K562 (cell line): ENCODE measurements around the gene NFIB. TPM values are rescaled to one million over a fixed set of nuclear protein-coding genes. Genes with fewer than 3 reads are reported as not detected.

Experiments used
- ATAC-seq: fragments of 200-7000 bp; cut with Tn5 transposase; 3 replicates; pipeline ENCODE4 v1.9.1; 2020; ENCODE audit warnings: moderate library complexity
- BruUV-seq: library from RNA; stranded (reverse); fragments of 400-500 nt; replicated peaks from 2 replicates; lab custom pipeline; 2021; lab: Mats Ljungman, UMichigan
- CTCF ChIA-PET: fragments of 300-600 bp; formaldehyde crosslinking; extraction: SDS; loops from one replicate; lab custom pipeline; 2021; ENCODE audit warnings: low intra/inter-chr PET ratio; lab: Yijun Ruan, JAX
- POLR2A ChIA-PET: fragments of 300-600, 350-650 bp; sonication (Branson Sonifier 250); formaldehyde crosslinking; extraction: SDS; loops from one replicate; lab custom pipeline; 2021; ENCODE audit warnings: antibody characterized with exemption, inconsistent platforms; lab: Yijun Ruan, JAX
- DNase-seq, 4 experiments: peaks; one replicate each; pipeline versions ENCODE4 v3.0.0 to v3.0.0-alpha.2; 2011 to 2018; ENCODE audit warnings: low spot score in 3 of 4, mixed read lengths in 3 of 4; ENCODE audit errors: extremely low read depth in 1 of 4
- FAIRE-seq: peaks from 2 replicates; lab custom pipeline; 2011; peaks lifted over from hg19 to GRCh38; lab: Jason Lieb, UNC
- H2AFZ ChIP-seq: 2 replicates; pipeline ENCODE4 v1.6.0; 2011; ENCODE audit warnings: low read depth, low read length, control low read depth, inconsistent platforms
- H3K27ac ChIP-seq: fragments of 200-600 bp; 3 replicates; pipeline ENCODE4 v1.8.0; 2011; ENCODE audit warnings: low read depth, mild to moderate bottlenecking, control low read depth, inconsistent platforms, low read length, moderate library complexity, mixed read lengths; ENCODE audit errors: extremely low read depth
- H3K27me3 ChIP-seq, 2 experiments: fragments of 300-600 bp in 1 of 2; 2 replicates in 1 of 2; 3 replicates in 1 of 2; pipeline versions ENCODE4 v1.6.0 to v1.8.0; 2011; ENCODE audit warnings: inconsistent platforms in 2 of 2, low read length in 2 of 2, mild to moderate bottlenecking in 1 of 2, mixed read lengths in 1 of 2, moderate library complexity in 1 of 2; ENCODE audit not compliant: control insufficient read depth in 2 of 2, insufficient read depth in 2 of 2
- H3K36me3 ChIP-seq: fragments of 300-600 bp; 3 replicates; pipeline ENCODE4 v1.8.0; 2011; ENCODE audit warnings: mild to moderate bottlenecking, low read length, inconsistent platforms; ENCODE audit not compliant: control insufficient read depth, insufficient read depth
- H3K4me1 ChIP-seq, 2 experiments: fragments of 200-600 bp in 1 of 2; replicated peaks in 1 of 2; 2 replicates in 1 of 2; 3 replicates in 1 of 2; pipeline versions ENCODE4 v1.5.1 to v1.8.0; 2011; ENCODE audit warnings: inconsistent platforms in 2 of 2, low read length in 2 of 2, mild to moderate bottlenecking in 1 of 2, mixed read lengths in 1 of 2, moderate library complexity in 1 of 2; ENCODE audit not compliant: control insufficient read depth in 2 of 2, insufficient read depth in 2 of 2
- H3K4me2 ChIP-seq: 2 replicates; pipeline ENCODE4 v1.6.1; 2011; ENCODE audit warnings: low read length, control low read depth, inconsistent platforms, mixed read lengths; ENCODE audit not compliant: insufficient read depth
- H3K4me3 ChIP-seq: fragments of 200-600 bp; sonication (generic), shearing (Covaris generic); 2 replicates; pipeline ENCODE4 v1.5.1; 2016; ENCODE audit warnings: control low read depth, inconsistent platforms
- H3K79me2 ChIP-seq: fragments of 200-600 bp; 3 replicates; pipeline ENCODE4 v1.8.0; 2011; ENCODE audit warnings: low read length, inconsistent platforms; ENCODE audit not compliant: control insufficient read depth, insufficient read depth
- H3K9ac ChIP-seq, 2 experiments: 2 replicates each; pipeline versions ENCODE4 v1.6.0 to v1.6.1; 2011; ENCODE audit warnings: low read depth in 2 of 2, low read length in 2 of 2, control low read depth in 1 of 2, inconsistent platforms in 1 of 2, mild to moderate bottlenecking in 1 of 2, mixed read lengths in 1 of 2; ENCODE audit not compliant: insufficient read depth in 1 of 2
- H3K9me1 ChIP-seq: one replicate; pipeline ENCODE4 v1.6.0; 2011; ENCODE audit warnings: inconsistent platforms, mild to moderate bottlenecking, low read length, moderate library complexity; ENCODE audit not compliant: control insufficient read depth, insufficient read depth
- H3K9me3 ChIP-seq: replicated peaks from 2 replicates; pipeline ENCODE4 v1.5.1; 2011; ENCODE audit warnings: low read depth, low read length, inconsistent platforms; ENCODE audit not compliant: control insufficient read depth, insufficient read depth
- H4K20me1 ChIP-seq: replicated peaks from 2 replicates; pipeline ENCODE4 v1.6.1; 2011; ENCODE audit warnings: low read length, inconsistent platforms, mixed read lengths; ENCODE audit not compliant: control insufficient read depth, insufficient read depth
- KLF1 ChIP-seq: fragments of 450-650 bp; IDR thresholded peaks from 2 replicates; pipeline ENCODE4 v1.6.1; 2016; ENCODE audit warnings: missing genetic modification characterization, missing compliant biosample characterization
- LARP7 ChIP-seq: fragments of 450-650 bp; IDR thresholded peaks from 2 replicates; pipeline ENCODE4 v1.6.1; 2016
- MAFG ChIP-seq: fragments of 450-650 bp; conservative IDR thresholded peaks from 2 replicates; pipeline ENCODE4 v1.6.1; 2016; ENCODE audit warnings: missing genetic modification characterization, missing compliant biosample characterization
- NBN ChIP-seq: fragments of 450-650 bp; IDR thresholded peaks from 2 replicates; pipeline ENCODE4 v1.6.1; 2016; ENCODE audit warnings: low read depth, mild to moderate bottlenecking
- NFYB ChIP-seq: IDR thresholded peaks from 2 replicates; pipeline ENCODE4 v1.6.1; 2011; ENCODE audit warnings: mild to moderate bottlenecking, moderate library complexity; ENCODE audit not compliant: insufficient read length; ENCODE audit errors: extremely low read depth
- NRF1 ChIP-seq, 2 experiments: fragments of 450-650 bp; IDR thresholded peaks in 1 of 2; conservative IDR thresholded peaks in 1 of 2; 2 replicates each; pipeline ENCODE4 v1.6.1; 2014; ENCODE audit warnings: mild to moderate bottlenecking in 2 of 2
- PHB2 ChIP-seq: fragments of 450-650 bp; IDR thresholded peaks from 2 replicates; pipeline ENCODE4 v1.6.1; 2017; ENCODE audit warnings: low read depth
- RBBP5 ChIP-seq: fragments of 200-600 bp; sonication (generic); IDR thresholded peaks from 2 replicates; pipeline ENCODE4 v1.6.1; 2012; ENCODE audit warnings: borderline replicate concordance, mild to moderate bottlenecking, low read length, control low read depth, inconsistent platforms; ENCODE audit not compliant: insufficient read depth, poor library complexity, severe bottlenecking
- SMARCA4 ChIP-seq: fragments of 450-650 bp; IDR thresholded peaks from 2 replicates; pipeline ENCODE4 v1.6.1; 2016
- TCFL5 ChIP-seq: fragments of 250-450 bp; sonication (Bioruptor Pico); conservative IDR thresholded peaks from 2 replicates; pipeline ENCODE4 v1.6.1; 2021; ENCODE audit warnings: mild to moderate bottlenecking, moderate library complexity, matching md5 sums
- WGBS: fragments of 100-300 bp; shearing (Covaris generic); methylation state at CpG from one replicate; pipeline ENCODE4 v1.1.6; 2016; ENCODE audit warnings: low coverage, mixed read lengths; ENCODE audit not compliant: insufficient coverage; ENCODE audit errors: missing lambda C conversion rate; 5-methylcytosine and 5-hydroxymethylcytosine counted together
- in situ Hi-C: fragments of 300-500 bp; cut with MboI; formaldehyde crosslinking; loops from 4 replicates; pipeline ENCODE4 v1.15.0; 2018; ENCODE audit warnings: inconsistent platforms, mixed read lengths
- intact Hi-C: fragments of 100-400 bp; cut with micrococcal nuclease; formaldehyde crosslinking; loops from 2 replicates; pipeline ENCODE4 v1.14.2; 2022
- polyA plus RNA-seq, 8 experiments: library from polyadenylated mRNA; depleted of rRNA in 4 of 8; stranded (reverse) in 5 of 8; unstranded in 3 of 8; fragments of >200 nt; fragmentation: Nextera tagmentation in 2 of 8; fragmentation: Illumina TruSeq in 1 of 8; extraction: Ambion mirVana in 2 of 8; extraction: Trizol in 1 of 8; gene quantifications; 2 replicates each; pipeline versions ENCODE4 v1.2.1 to v1.2.3, GENCODE V29; 2011 to 2014; ENCODE audit warnings: inconsistent platforms in 1 of 8, missing spikeins in 1 of 8
- total RNA-seq, 7 experiments: library from RNA; depleted of rRNA in 6 of 7; stranded (reverse); fragments of >200 nt in 6 of 7; fragmentation: Illumina TruSeq in 2 of 7; extraction: Trizol in 2 of 7; gene quantifications; 2 replicates each; pipeline versions ENCODE4 v1.2.1 to v1.2.3, GENCODE V29; 2011 to 2021; ENCODE audit warnings: low replicate concordance in 1 of 7
- TF ChIP-seq, protein P1 (sequence below): fragments of 200-800 bp; sonication (Bioruptor generic); IDR thresholded peaks from 2 replicates; pipeline ENCODE4 v1.6.1; 2017; ENCODE audit warnings: missing genetic modification characterization, missing compliant biosample characterization

Gene NFIB
- total and polyA plus RNA-seq, 9 of the 15 experiments (the other 6 are each of a cell fraction or from before 2014, with no cell fraction given), result 1.2 to 3.3 (median 1.9) TPM

DNA sequence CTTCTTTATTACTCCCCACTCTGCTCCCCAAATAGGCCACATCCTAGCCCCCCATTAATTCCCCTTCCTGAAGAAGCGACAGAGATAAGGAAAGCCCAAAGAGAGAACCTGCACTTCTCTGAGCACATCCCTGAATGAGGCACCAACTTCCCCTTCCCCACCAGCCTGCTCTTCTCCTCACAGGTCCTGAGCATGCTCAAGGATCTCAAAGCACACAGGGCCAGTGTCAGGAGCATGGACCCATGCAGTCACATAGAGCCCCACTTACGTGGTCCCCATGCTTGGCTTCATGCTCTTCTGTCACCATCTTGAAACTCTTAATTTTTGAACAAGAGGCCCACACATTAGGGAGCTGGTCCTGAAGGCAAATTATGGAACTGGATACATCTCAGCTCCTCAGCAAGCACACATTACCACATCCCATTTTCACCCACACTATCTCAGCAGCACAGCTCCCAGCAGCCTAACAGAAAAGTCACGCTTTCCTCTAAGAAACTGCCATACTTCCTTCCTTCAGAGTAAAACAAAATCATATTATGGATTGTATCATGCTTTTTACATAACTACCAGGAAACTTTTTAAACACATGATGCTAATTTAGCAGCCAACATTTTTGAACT lies 99.8 kb downstream of the NFIB start:
- no peaks in the 10 kb centered on the region for H4K20me1 ChIP-seq
- no TSS peak for BruUV-seq
- no peaks in the 10 kb centered on the region for H3K9me1 ChIP-seq
- FAIRE-seq (no peak), DNase-seq (peak in 1 of 4 experiments; percentile 11), ATAC-seq (peak; percentile 59)
- H3K27ac ChIP-seq, result no peak overlapping the region
- H3K9ac ChIP-seq, result no peak overlapping the region
- H2AFZ ChIP-seq, result no peak overlapping the region
- no peaks in the 10 kb centered on the region for H3K36me3 ChIP-seq
- in situ Hi-C loops (no loop called here), intact Hi-C loops (loop anchor here (10.0 kb wide), 1 partner anchor 49 kb away; no protein-coding TSS in a partner anchor)
- no peak overlapping the region for H3K4me3 ChIP-seq
- no peaks in the 10 kb centered on the region for H3K79me2 ChIP-seq
- no peaks in the 10 kb centered on the region for H3K9me3 ChIP-seq
- TF ChIP-seq NBN, result no peak
- TF ChIP-seq NRF1 (conservative IDR thresholded peaks at IDR 0.05 in 1 of 2, IDR thresholded peaks at IDR 0.05 in 1 of 2), result peak; percentile 62 to 67
- 14% methylated on average over 2 of the region's 3 CpGs for WGBS
- CTCF ChIA-PET, result no interaction called here
- POLR2A ChIA-PET, result no interaction called here
- no peaks in the 10 kb centered on the region for H3K4me1 ChIP-seq
- H3K4me2 ChIP-seq, result no peak overlapping the region
- 0 out of 5 replicates have a peak, but pooled peaks cover 0 to 4% of the 10 kb centered on the region in 2 experiments for H3K27me3 ChIP-seq

DNA sequence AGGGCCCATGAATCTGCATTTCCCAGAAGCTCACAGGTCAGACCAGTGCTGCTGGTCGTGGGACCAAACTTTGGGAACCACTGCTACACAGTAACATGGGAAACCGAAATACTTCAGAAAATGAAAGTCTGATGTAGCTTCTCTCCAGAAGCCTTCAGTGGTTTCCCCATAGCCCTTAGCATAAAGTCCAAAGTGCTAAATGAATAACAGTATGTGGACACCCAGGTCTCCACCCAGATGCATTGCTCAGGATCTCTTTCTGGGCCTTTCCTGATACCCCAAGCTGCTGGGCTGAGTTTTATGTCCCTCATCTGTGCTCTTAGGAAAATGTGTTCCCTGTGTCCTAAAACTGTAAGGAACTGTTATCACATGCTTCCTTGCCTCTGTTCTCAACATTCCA lies 100.4 kb downstream of the NFIB start:
- DNase-seq (no peak), FAIRE-seq (no peak), ATAC-seq (no peak; the same call in 2 of the 3 replicates)
- Histone ChIP-seq H3K4me2 (no peak overlapping the region), H3K9me3 (no peaks in the 10 kb centered on the region), H3K4me3 (no peak overlapping the region), H3K9me1 (no peaks in the 10 kb centered on the region), H3K9ac (no peak overlapping the region), H3K36me3 (no peaks in the 10 kb centered on the region), H3K27me3 (0 out of 5 replicates have a peak, but pooled peaks cover 0 to 4% of the 10 kb centered on the region in 2 experiments), H3K27ac (no peak overlapping the region), H3K4me1 (no peaks in the 10 kb centered on the region), H2AFZ (no peak overlapping the region), H4K20me1 (no peaks in the 10 kb centered on the region), H3K79me2 (no peaks in the 10 kb centered on the region)
- 8% methylated on average over 2 of the region's 2 CpGs for WGBS
- no TSS peak for BruUV-seq
- in situ Hi-C loops (no loop called here), intact Hi-C loops (loop anchor here (10.0 kb wide), 1 partner anchor 49 kb away; no protein-coding TSS in a partner anchor)
- POLR2A ChIA-PET, result interaction anchor here (0.8 kb wide), 1 partner anchor 10 kb away, joined by 3 read pairs; no protein-coding TSS in a partner anchor
- CTCF ChIA-PET, result no interaction called here
- no peak for TF ChIP-seq TCFL5 (CRISPR knock-in tag)
- TF ChIP-seq NFYB, result no peak
- TF ChIP-seq, protein P1, sequence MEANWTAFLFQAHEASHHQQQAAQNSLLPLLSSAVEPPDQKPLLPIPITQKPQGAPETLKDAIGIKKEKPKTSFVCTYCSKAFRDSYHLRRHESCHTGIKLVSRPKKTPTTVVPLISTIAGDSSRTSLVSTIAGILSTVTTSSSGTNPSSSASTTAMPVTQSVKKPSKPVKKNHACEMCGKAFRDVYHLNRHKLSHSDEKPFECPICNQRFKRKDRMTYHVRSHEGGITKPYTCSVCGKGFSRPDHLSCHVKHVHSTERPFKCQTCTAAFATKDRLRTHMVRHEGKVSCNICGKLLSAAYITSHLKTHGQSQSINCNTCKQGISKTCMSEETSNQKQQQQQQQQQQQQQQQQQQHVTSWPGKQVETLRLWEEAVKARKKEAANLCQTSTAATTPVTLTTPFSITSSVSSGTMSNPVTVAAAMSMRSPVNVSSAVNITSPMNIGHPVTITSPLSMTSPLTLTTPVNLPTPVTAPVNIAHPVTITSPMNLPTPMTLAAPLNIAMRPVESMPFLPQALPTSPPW (CRISPR knock-in tag), result no peak
- TF ChIP-seq SMARCA4, result no peak
- no peak for TF ChIP-seq KLF1 (tag)
- no peak for TF ChIP-seq PHB2
- TF ChIP-seq LARP7, result no peak
- no peak for TF ChIP-seq MAFG (tag)
- TF ChIP-seq RBBP5, result no peak
